ENCODE data around the gene GIGYF1. TPM values are rescaled to one million over a fixed set of nuclear protein-coding genes. Genes with fewer than 3 reads are reported as not detected.
A peak's percentile ranks its signal among the peaks of the same experiment; 100 is the strongest.

GIGYF1 gene
- total and polyA plus RNA-seq, 4 donors = 13.2 to 53.7 (median 33.9) TPM

DNA sequence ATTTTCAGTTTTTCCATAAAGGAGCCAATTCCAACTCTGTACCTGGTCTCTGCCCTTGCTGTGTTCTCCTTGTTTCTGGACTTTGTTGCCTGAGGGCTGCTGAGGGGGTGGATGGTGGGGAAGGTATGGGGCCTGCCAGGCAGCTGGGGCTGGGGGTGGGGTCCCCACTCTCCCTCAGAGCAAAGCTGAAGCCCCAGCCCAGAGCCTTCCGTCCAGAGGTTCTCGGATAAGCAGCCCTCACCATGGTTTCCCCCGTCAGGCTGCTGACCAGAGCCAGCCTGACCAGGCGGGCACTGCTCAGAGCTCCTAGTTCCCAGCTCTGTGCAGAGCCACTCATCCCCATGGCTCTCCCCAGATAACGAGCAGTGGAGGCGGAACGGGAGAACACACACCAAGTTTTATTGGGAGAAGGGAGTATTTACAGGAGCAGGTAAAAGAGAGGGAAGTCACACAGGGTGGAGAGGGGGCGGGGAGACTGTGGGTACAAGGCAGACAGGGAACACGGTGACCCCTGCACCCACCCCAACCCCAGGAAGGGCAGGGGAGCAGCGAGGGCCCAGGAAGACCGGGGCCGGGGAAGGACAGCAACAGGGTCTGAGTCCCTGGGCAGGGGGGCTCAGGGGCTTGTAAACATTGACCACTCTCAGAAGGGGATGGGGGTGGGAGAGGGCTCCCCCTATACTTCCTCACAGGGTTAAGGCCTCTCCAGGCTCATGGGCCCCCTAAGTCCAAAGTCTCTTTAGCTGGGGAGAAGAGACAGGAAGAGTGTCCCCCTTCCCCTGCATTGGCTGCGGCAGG is 14.7 kb downstream of the GIGYF1 start:
- Histone ChIP-seq H3K9me3 (ENCODE audit: control insufficient read depth, insufficient read depth, low read length) (no peaks in the 10 kb centered on the region), H3K36me3 (ENCODE audit: control insufficient read depth, insufficient read depth, low read length) (peaks cover 84% of the 10 kb centered on the region), H3K4me1 (ENCODE audit: control insufficient read depth, insufficient read depth, low read length) (peaks cover 30% of the 10 kb centered on the region)

DNA sequence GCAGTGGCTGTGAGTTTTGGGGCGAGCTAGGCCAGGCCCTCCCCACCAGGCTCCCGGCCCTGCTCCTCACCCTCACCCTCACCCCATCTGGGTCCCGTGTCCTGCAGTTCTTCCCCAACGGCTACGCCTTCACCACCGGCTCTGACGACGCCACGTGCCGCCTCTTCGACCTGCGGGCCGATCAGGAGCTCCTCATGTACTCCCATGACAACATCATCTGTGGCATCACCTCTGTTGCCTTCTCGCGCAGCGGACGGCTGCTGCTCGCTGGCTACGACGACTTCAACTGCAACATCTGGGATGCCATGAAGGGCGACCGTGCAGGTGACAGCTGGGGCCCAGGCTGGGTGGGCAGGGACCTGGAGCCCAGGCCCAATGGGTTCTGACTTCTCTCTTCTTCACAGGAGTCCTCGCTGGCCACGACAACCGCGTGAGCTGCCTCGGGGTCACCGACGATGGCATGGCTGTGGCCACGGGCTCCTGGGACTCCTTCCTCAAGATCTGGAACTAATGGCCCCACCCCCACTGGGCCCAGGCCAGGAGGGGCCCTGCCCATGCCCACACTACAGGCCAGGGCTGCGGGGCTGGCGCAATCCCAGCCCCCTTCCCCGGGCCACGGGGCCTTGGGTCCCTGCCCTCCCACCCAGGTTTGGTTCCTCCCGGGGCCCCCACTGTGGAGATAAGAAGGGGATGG is 15.6 kb downstream of the GIGYF1 start:
- H3K9me3 ChIP-seq (ENCODE audit: control insufficient read depth, insufficient read depth, low read length) = no peaks in the 10 kb centered on the region
- no peaks in the 10 kb centered on the region for H3K27me3 ChIP-seq (ENCODE audit: control insufficient read depth, insufficient read depth, low read length)
- H3K4me1 ChIP-seq (ENCODE audit: control insufficient read depth, insufficient read depth, low read length) = peaks cover 31% of the 10 kb centered on the region
- peak in 1 of 6 donors; percentile 18 for DNase-seq (ENCODE audit: low read depth in 4 of 6, low spot score in 6 of 6)
- H3K36me3 ChIP-seq (ENCODE audit: control insufficient read depth, insufficient read depth, low read length) = peaks cover 76% of the 10 kb centered on the region
- no peak overlapping the region for H3K27ac ChIP-seq (ENCODE audit: low read depth, low read length)
- no peak overlapping the region for H3K4me3 ChIP-seq (ENCODE audit: low read depth, low read length)
- WGBS (ENCODE audit: insufficient coverage) = 78% methylated on average over 31 of the region's 35 CpGs

More for the DNA sequence above, 14.7 kb downstream of the GIGYF1 start:
- 79% methylated on average over 4 of the region's 13 CpGs for WGBS (ENCODE audit: insufficient coverage)
- no peak for DNase-seq (ENCODE audit: low read depth in 4 of 6, low spot score in 6 of 6)
- Histone ChIP-seq H3K27ac (ENCODE audit: low read depth, low read length) (no peak overlapping the region), H3K4me3 (ENCODE audit: low read depth, low read length) (no peak overlapping the region), H3K27me3 (ENCODE audit: control insufficient read depth, insufficient read depth, low read length) (no peaks in the 10 kb centered on the region)

DNA sequence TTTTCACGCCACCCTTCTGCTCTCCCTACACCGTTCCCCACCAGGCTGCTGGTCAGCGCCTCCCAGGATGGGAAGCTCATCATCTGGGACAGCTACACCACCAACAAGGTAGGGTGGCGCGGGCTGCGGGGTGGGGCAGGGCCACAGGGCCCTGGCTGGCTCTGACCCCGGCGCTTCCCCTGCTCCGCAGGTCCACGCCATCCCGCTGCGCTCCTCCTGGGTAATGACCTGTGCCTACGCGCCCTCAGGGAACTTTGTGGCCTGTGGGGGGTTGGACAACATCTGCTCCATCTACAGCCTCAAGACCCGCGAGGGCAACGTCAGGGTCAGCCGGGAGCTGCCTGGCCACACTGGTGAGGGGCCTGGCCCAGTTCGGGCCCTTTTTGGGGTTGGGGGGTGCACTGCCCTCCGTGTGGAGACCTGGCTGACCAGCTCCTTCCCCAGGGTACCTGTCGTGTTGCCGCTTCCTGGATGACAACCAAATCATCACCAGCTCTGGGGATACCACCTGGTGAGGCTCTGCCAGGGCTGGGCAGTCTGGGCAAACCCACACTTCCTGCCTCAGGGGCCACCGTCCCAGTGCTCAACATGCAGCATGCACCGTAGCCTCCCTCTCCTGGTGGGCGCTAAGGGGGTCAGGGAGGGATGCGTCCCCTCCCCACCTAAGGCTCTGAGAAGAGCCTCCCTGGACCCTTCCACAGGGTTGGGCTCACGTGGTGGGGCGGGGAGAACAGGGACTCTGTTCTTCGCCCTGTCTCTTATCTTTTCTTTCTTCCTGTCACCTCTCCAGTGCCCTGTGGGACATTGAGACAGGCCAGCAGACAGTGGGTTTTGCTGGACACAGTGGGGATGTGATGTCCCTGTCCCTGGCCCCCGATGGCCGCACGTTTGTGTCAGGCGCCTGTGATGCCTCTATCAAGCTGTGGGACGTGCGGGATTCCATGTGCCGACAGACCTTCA is 16.5 kb downstream of the GIGYF1 start:
- no peak for DNase-seq (ENCODE audit: low read depth in 4 of 6, low spot score in 6 of 6)
- no peaks in the 10 kb centered on the region for H3K9me3 ChIP-seq (ENCODE audit: control insufficient read depth, insufficient read depth, low read length)
- 88% methylated on average over 21 of the region's 36 CpGs for WGBS (ENCODE audit: insufficient coverage)
- peaks cover 39% of the 10 kb centered on the region for H3K4me1 ChIP-seq (ENCODE audit: control insufficient read depth, insufficient read depth, low read length)
- H3K4me3 ChIP-seq (ENCODE audit: low read depth, low read length) = no peak overlapping the region
- no peak overlapping the region for H3K27ac ChIP-seq (ENCODE audit: low read depth, low read length)
- H3K36me3 ChIP-seq (ENCODE audit: control insufficient read depth, insufficient read depth, low read length) = peaks cover 68% of the 10 kb centered on the region
- no peaks in the 10 kb centered on the region for H3K27me3 ChIP-seq (ENCODE audit: control insufficient read depth, insufficient read depth, low read length)

DNA sequence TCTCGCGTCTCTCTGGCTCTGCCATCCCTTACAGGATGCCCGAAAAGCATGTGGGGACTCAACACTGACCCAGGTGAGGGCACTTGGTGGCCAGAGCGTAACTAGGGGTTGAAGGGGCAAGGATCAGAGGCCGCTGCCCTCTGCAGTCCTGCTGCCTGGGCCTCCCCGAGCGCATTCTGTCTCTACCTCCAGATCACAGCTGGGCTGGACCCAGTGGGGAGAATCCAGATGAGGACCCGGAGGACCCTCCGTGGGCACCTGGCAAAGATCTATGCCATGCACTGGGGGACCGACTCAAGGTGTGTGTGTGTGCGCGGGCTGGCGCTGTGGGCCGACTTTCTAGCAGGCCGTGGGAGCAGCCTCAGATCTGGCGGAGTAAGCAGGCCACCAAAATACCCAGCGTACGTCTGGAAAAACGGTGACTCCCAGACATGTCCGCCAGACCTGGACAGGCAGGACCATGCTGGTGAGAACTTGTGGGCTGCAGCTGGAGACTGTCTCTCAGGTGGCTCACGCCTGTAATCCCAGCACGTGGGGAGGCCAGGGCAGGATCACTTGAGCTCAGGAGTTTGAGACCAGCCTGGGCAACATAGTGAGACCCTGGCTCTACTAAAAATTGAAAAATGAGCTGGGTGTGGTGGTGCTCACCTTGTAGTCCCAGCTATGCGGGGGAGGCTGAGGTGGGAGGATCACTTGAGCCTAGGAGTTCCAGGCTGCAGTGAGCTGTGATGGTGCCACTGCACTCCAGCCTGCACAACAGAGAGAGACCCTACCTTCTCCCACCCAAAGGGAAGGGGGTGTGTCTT is 17.3 kb downstream of the GIGYF1 start:
- Histone ChIP-seq H3K27me3 (ENCODE audit: control insufficient read depth, insufficient read depth, low read length) (no peaks in the 10 kb centered on the region), H3K36me3 (ENCODE audit: control insufficient read depth, insufficient read depth, low read length) (peaks cover 59% of the 10 kb centered on the region), H3K4me1 (ENCODE audit: control insufficient read depth, insufficient read depth, low read length) (peaks cover 39% of the 10 kb centered on the region), H3K27ac (ENCODE audit: low read depth, low read length) (peak overlapping the region; percentile 81), H3K9me3 (ENCODE audit: control insufficient read depth, insufficient read depth, low read length) (no peaks in the 10 kb centered on the region), H3K4me3 (ENCODE audit: low read depth, low read length) (peak overlapping the region; percentile 63)
- DNase-seq (ENCODE audit: low read depth in 4 of 6, low spot score in 6 of 6) = no peak
- WGBS (ENCODE audit: insufficient coverage) = 74% methylated on average over 23 of the region's 23 CpGs

DNA sequence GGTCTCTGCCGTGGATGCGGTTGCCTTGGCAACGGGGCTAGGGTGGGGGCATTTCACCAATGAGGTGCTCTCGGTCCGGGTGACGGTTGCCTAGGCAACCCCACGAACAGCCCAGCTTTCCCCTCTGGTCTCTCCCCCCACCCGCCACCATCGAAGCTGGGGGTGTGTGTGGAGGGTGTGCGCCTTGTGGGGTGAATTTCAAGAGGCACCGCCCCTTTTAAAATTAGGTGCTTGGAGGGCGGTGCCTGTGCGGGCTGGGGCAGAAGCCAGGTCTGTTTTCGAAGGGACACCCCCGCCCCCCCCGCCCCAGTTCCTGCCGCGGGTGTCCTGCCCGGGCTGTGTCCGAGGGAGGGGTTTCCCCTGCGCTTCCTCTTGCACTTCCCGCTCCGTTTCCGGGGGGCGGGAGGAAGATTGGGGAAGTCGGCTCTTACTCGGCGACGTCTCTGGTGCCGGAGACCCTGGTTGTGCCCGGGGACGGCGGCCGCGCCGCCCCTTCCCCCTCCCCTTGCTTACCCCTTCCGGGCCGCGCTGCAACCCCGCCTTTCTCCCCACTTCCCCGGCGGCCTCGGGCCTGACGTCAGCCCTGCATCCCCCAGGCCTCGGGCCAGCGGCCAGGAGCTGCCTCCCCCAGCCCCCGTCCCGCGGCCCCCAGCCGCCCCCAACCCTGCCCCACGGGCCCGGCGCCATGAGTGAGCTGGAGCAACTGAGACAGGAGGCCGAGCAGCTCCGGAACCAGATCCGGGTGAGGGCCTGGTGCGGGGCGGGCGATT is 18.3 kb downstream of the GIGYF1 start:
- WGBS (ENCODE audit: insufficient coverage) = 2% methylated on average over 34 of the region's 59 CpGs
- Histone ChIP-seq H3K27me3 (ENCODE audit: control insufficient read depth, insufficient read depth, low read length) (no peaks in the 10 kb centered on the region), H3K36me3 (ENCODE audit: control insufficient read depth, insufficient read depth, low read length) (peaks cover 51% of the 10 kb centered on the region), H3K4me1 (ENCODE audit: control insufficient read depth, insufficient read depth, low read length) (peaks cover 36% of the 10 kb centered on the region), H3K27ac (ENCODE audit: low read depth, low read length) (peak overlapping the region; percentile 93), H3K4me3 (ENCODE audit: low read depth, low read length) (peak overlapping the region; percentile 63), H3K9me3 (ENCODE audit: control insufficient read depth, insufficient read depth, low read length) (no peaks in the 10 kb centered on the region)
- peak in 5 of 6 donors; percentile 73 to 97 (median 86) for DNase-seq (ENCODE audit: low read depth in 4 of 6, low spot score in 6 of 6)

DNA sequence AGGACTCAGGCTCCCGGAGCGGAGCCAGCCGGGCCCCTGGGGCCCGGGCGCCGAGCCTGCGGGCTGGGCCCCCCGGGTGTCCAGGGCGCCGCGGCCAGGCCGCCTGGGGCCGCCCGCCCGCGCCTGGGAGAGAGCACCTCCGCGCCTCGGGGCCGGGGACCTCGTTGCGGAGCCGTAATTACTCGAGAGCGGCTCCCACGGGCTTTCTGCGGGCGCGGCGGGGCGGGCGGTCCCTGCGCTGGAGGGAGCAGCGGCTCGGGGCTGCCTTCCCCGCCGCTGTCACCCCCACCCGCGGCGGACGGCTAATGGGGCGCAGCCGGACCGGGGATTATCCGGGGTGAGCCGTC is 19.0 kb downstream of the GIGYF1 start:
- under 1% methylated on average over 44 of the region's 46 CpGs for WGBS (ENCODE audit: insufficient coverage)
- H3K4me1 ChIP-seq (ENCODE audit: control insufficient read depth, insufficient read depth, low read length) = peaks cover 32% of the 10 kb centered on the region
- H3K36me3 ChIP-seq (ENCODE audit: control insufficient read depth, insufficient read depth, low read length) = peaks cover 44% of the 10 kb centered on the region
- no peaks in the 10 kb centered on the region for H3K27me3 ChIP-seq (ENCODE audit: control insufficient read depth, insufficient read depth, low read length)
- no peaks in the 10 kb centered on the region for H3K9me3 ChIP-seq (ENCODE audit: control insufficient read depth, insufficient read depth, low read length)
- peak overlapping the region; percentile 93 for H3K27ac ChIP-seq (ENCODE audit: low read depth, low read length)
- peak overlapping the region; percentile 97 for H3K4me3 ChIP-seq (ENCODE audit: low read depth, low read length)
- no peak for DNase-seq (ENCODE audit: low read depth in 4 of 6, low spot score in 6 of 6)

DNA sequence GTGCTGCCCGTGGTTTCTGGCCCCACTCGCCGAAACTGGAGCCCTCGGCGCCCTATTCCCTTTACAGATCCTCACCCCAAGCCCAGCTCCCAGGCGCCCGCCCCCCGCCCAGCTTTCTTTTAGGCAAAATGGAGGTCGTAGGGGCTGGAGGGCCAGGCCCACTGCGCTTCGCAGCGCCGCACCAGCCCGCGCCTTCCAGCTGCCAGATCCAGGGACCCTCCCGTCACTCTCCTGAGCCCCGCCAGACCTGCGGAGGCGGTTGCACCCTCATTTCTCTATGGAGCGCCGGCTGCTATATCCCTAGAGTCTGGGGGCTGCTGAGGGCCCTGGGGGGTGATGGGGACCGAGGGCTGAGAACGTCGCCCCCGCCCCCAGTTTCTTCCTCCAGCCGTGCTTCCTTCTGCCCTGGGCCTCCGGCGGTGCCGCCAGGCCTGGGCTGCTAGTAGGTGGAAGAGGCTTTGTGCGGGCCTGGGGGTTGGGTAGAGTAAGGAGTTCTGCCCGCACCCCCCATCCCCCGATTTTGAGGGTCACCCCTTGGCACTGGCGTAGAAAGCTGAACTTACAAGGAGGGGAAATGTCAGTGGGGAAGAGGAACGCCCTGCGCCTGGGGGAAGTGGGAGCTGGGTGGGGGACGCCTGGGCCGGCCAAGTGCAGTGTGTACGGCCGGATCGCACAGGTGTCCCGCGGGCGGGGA is 19.5 kb downstream of the GIGYF1 start:
- Histone ChIP-seq H3K9me3 (ENCODE audit: control insufficient read depth, insufficient read depth, low read length) (no peaks in the 10 kb centered on the region), H3K36me3 (ENCODE audit: control insufficient read depth, insufficient read depth, low read length) (peaks cover 39% of the 10 kb centered on the region), H3K4me1 (ENCODE audit: control insufficient read depth, insufficient read depth, low read length) (peaks cover 32% of the 10 kb centered on the region), H3K4me3 (ENCODE audit: low read depth, low read length) (peak overlapping the region; percentile 97), H3K27ac (ENCODE audit: low read depth, low read length) (peak overlapping the region; percentile 93), H3K27me3 (ENCODE audit: control insufficient read depth, insufficient read depth, low read length) (no peaks in the 10 kb centered on the region)
- peak in 2 of 6 donors; percentile 44 to 61 for DNase-seq (ENCODE audit: low read depth in 4 of 6, low spot score in 6 of 6)
- WGBS (ENCODE audit: insufficient coverage) = 0% methylated on average over 36 of the region's 43 CpGs

DNA sequence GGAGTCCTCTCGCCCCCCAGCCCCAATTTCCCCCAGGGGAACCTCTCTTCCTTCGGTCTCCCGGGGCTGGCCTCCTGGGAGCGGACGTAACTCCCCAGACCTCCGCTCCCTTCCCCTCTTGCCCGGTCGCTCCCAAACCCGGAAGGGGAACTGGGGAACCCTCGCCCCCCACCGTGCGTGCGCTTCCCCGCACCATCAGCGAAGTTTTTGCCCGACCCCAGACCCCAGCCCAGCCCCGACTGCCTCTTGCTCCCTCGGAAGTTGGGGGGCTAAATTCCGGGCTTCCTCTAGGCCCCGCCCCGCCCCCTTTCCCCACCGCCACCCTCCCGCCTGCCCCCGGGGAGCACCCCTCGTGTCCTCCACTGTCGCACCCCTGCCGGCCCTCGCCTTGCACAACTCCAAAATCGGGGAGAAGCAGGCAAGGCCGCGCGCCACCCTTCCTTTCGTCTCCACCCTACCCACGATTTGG is 20.1 kb downstream of the GIGYF1 start:
- H3K27ac ChIP-seq (ENCODE audit: low read depth, low read length) = peak overlapping the region; percentile 93
- under 1% methylated on average over 29 of the region's 34 CpGs for WGBS (ENCODE audit: insufficient coverage)
- no peaks in the 10 kb centered on the region for H3K27me3 ChIP-seq (ENCODE audit: control insufficient read depth, insufficient read depth, low read length)
- H3K9me3 ChIP-seq (ENCODE audit: control insufficient read depth, insufficient read depth, low read length) = no peaks in the 10 kb centered on the region
- peaks cover 32% of the 10 kb centered on the region for H3K4me1 ChIP-seq (ENCODE audit: control insufficient read depth, insufficient read depth, low read length)
- peaks cover 33% of the 10 kb centered on the region for H3K36me3 ChIP-seq (ENCODE audit: control insufficient read depth, insufficient read depth, low read length)
- H3K4me3 ChIP-seq (ENCODE audit: low read depth, low read length) = peak overlapping the region; percentile 97
- peak in 1 of 6 donors; percentile 71 for DNase-seq (ENCODE audit: low read depth in 4 of 6, low spot score in 6 of 6)
